Ishikawa (cell line): ENCODE measurements around the gene HBS1L.

Experiments
- CEBPB ChIP-seq: IDR thresholded peaks from 2 replicates; pipeline ENCODE4 v1.6.1; 2012
- CREB1 ChIP-seq: IDR thresholded peaks from 2 replicates; pipeline ENCODE4 v1.6.1; 2012; ENCODE audit warnings: low read depth
- EGR1 ChIP-seq: IDR thresholded peaks from 2 replicates; pipeline ENCODE4 v1.6.1; 2012
- EP300 ChIP-seq: IDR thresholded peaks from 2 replicates; pipeline ENCODE4 v1.6.1; 2012; ENCODE audit warnings: borderline replicate concordance
- FOXM1 ChIP-seq: IDR thresholded peaks from 2 replicates; pipeline ENCODE4 v1.6.1; 2012; ENCODE audit warnings: low read depth, borderline replicate concordance
- NFIC ChIP-seq: IDR thresholded peaks from 2 replicates; pipeline ENCODE4 v1.6.1; 2012
- RAD21 ChIP-seq: IDR thresholded peaks from 2 replicates; pipeline ENCODE4 v1.6.1; 2012; ENCODE audit warnings: low read depth
- TF ChIP-seq, protein P1 (sequence below): IDR thresholded peaks from 2 replicates; pipeline ENCODE4 v1.6.1; 2012
- TF ChIP-seq, protein P2 (sequence below): IDR thresholded peaks from 2 replicates; pipeline ENCODE4 v1.6.1; 2012

DNA sequence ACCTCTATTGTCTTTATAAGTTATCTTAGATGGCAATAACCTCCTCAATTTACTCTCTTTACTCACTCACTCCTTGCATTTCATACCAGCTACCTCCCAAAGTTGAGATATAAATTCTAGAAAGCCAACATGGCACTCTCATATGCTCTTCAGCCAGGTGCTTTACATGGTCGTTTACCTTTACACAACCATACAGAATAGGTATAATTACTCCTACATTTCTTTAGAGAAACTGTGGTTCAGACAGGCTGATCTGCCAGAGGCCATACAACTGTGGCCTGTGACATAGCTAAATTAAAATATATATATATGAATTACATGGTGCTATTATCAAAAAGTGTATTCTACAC is 45.7 kb downstream of the HBS1L start:
- no peak for TF ChIP-seq RAD21
- no peak for TF ChIP-seq FOXM1
- no peak for TF ChIP-seq CREB1
- TF ChIP-seq CEBPB, result no peak
- TF ChIP-seq EP300, result no peak
- TF ChIP-seq, protein P1, sequence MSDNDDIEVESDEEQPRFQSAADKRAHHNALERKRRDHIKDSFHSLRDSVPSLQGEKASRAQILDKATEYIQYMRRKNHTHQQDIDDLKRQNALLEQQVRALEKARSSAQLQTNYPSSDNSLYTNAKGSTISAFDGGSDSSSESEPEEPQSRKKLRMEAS, result no peak
- TF ChIP-seq, protein P2, sequence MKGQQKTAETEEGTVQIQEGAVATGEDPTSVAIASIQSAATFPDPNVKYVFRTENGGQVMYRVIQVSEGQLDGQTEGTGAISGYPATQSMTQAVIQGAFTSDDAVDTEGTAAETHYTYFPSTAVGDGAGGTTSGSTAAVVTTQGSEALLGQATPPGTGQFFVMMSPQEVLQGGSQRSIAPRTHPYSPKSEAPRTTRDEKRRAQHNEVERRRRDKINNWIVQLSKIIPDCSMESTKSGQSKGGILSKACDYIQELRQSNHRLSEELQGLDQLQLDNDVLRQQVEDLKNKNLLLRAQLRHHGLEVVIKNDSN, result no peak
- TF ChIP-seq NFIC, result no peak
- no peak for TF ChIP-seq EGR1
